H1 (cell line): Measurements from ENCODE around the gene CHMP6. TPM values are rescaled to one million over a fixed set of nuclear protein-coding genes. Genes with fewer than 3 reads are reported as not detected.

ENCODE experiments used
- CTCF ChIA-PET: fragments of 300-600 bp; sonication (Branson Sonifier 250); formaldehyde crosslinking; loops from one replicate; lab custom pipeline; 2021; ENCODE audit not compliant: partially characterized antibody; lab: Charles Lee
- POLR2A ChIA-PET: fragments of 300-600 bp; sonication (Branson Sonifier 250); formaldehyde crosslinking; loops from one replicate; lab custom pipeline; 2021; ENCODE audit warnings: inconsistent platforms; ENCODE audit not compliant: partially characterized antibody; lab: Charles Lee
- DNase-seq, 2 experiments: peaks; one replicate each; pipeline versions ENCODE4 v3.0.0 to v3.0.0-alpha.2; 2010 to 2022; ENCODE audit warnings: low spot score in 2 of 2, low read depth in 1 of 2, mixed read lengths in 1 of 2
- FAIRE-seq: peaks from 2 replicates; lab custom pipeline; 2011; peaks lifted over from hg19 to GRCh38; lab: Jason Lieb, UNC
- H2AFZ ChIP-seq: 2 replicates; pipeline ENCODE4 v1.8.1; 2012; ENCODE audit warnings: low read length, inconsistent platforms
- H2AK5ac ChIP-seq: 2 replicates; pipeline ENCODE4 v1.6.1; 2013; ENCODE audit warnings: low read depth, low read length
- H2BK120ac ChIP-seq: replicated peaks from 2 replicates; pipeline ENCODE3; 2013; ENCODE audit warnings: low read depth, low read length, inconsistent platforms
- H2BK12ac ChIP-seq: 2 replicates; pipeline ENCODE4 v1.6.1; 2013; ENCODE audit warnings: low read depth, low read length
- H2BK15ac ChIP-seq: 2 replicates; pipeline ENCODE4 v1.6.1; 2013; ENCODE audit warnings: low read length
- H2BK20ac ChIP-seq: 2 replicates; pipeline ENCODE4 v1.6.1; 2013; ENCODE audit warnings: low read length
- H2BK5ac ChIP-seq: 2 replicates; pipeline ENCODE4 v1.6.1; 2013; ENCODE audit warnings: low read depth, low read length
- H3K14ac ChIP-seq: 2 replicates; pipeline ENCODE4 v1.6.1; 2013; ENCODE audit warnings: inconsistent platforms; ENCODE audit not compliant: insufficient read length
- H3K18ac ChIP-seq: 2 replicates; pipeline ENCODE4 v1.6.1; 2013; ENCODE audit warnings: low read length; ENCODE audit errors: extremely low read depth
- H3K23ac ChIP-seq: 2 replicates; pipeline ENCODE4 v1.6.1; 2013; ENCODE audit warnings: inconsistent platforms; ENCODE audit not compliant: insufficient read length
- H3K23me2 ChIP-seq: 2 replicates; pipeline ENCODE4 v1.6.1; 2013; ENCODE audit warnings: low read depth, low read length
- H3K27ac ChIP-seq: 2 replicates; pipeline ENCODE4 v1.6.1; 2011; ENCODE audit warnings: low read depth, low read length, inconsistent platforms
- H3K27me3 ChIP-seq, 4 experiments: replicated peaks in 1 of 4; 1 replicate in 1 of 4; 2 replicates in 3 of 4; pipeline versions ENCODE4 v1.6.1 to v1.8.1; 2011 to 2013; ENCODE audit warnings: low read length in 3 of 4, mild to moderate bottlenecking in 3 of 4, inconsistent platforms in 2 of 4, mixed read lengths in 2 of 4, moderate library complexity in 1 of 4; ENCODE audit not compliant: control insufficient read depth in 3 of 4, insufficient read depth in 3 of 4; ENCODE audit errors: extremely low read depth in 1 of 4
- H3K36me3 ChIP-seq, 4 experiments: 2 replicates each; pipeline versions ENCODE4 v1.6.1 to v1.8.1; 2011 to 2013; ENCODE audit warnings: mild to moderate bottlenecking in 4 of 4, low read length in 3 of 4, moderate library complexity in 2 of 4, control low read depth in 1 of 4, inconsistent platforms in 1 of 4; ENCODE audit not compliant: insufficient read depth in 4 of 4, control insufficient read depth in 2 of 4
- H3K4ac ChIP-seq: replicated peaks from 2 replicates; pipeline ENCODE3; 2013; ENCODE audit warnings: low read length, low read depth, mixed read lengths, inconsistent platforms; ENCODE audit not compliant: insufficient read length
- H3K4me1 ChIP-seq, 4 experiments: replicated peaks in 1 of 4; 1 replicate in 1 of 4; 2 replicates in 3 of 4; pipeline versions ENCODE4 v1.6.1 to v1.8.1; 2011 to 2013; ENCODE audit warnings: low read length in 3 of 4, inconsistent platforms in 2 of 4, mixed read lengths in 1 of 4; ENCODE audit not compliant: insufficient read depth in 4 of 4, control insufficient read depth in 3 of 4
- H3K4me2 ChIP-seq, 2 experiments: 2 replicates each; pipeline versions ENCODE4 v1.6.1 to v1.8.1; 2011 to 2013; ENCODE audit warnings: low read depth in 2 of 2, low read length in 2 of 2, control low read depth in 1 of 2, inconsistent platforms in 1 of 2, mild to moderate bottlenecking in 1 of 2; ENCODE audit not compliant: insufficient read depth in 1 of 2
- H3K4me3 ChIP-seq, 4 experiments: fragments of 200-600, 300-600 bp in 1 of 4; sonication (generic), shearing (Covaris generic), sonication (Bioruptor Twin) in 1 of 4; 2 replicates each; pipeline versions ENCODE4 v1.5.1 to v1.8.1; 2011 to 2016; ENCODE audit warnings: low read length in 4 of 4, low read depth in 3 of 4, control low read depth in 2 of 4, inconsistent platforms in 2 of 4, mild to moderate bottlenecking in 2 of 4, mixed read lengths in 1 of 4, moderate library complexity in 1 of 4; ENCODE audit not compliant: insufficient read depth in 2 of 4; ENCODE audit errors: extremely low read depth in 1 of 4
- H3K56ac ChIP-seq: replicated peaks from 2 replicates; pipeline ENCODE3; 2013; ENCODE audit warnings: low read depth, mild to moderate bottlenecking, mixed read lengths, low read length, inconsistent platforms; ENCODE audit not compliant: insufficient read length
- H3K79me1 ChIP-seq: 2 replicates; pipeline ENCODE4 v1.6.1; 2013; ENCODE audit warnings: low read depth, low read length, control low read depth
- H3K79me2 ChIP-seq, 2 experiments: 2 replicates each; pipeline versions ENCODE4 v1.6.1 to v1.8.1; 2012 to 2013; ENCODE audit warnings: low read length in 2 of 2, mild to moderate bottlenecking in 2 of 2, inconsistent platforms in 1 of 2; ENCODE audit not compliant: insufficient read depth in 2 of 2, control insufficient read depth in 1 of 2
- H3K9ac ChIP-seq, 4 experiments: replicated peaks in 1 of 4; 1 replicate in 1 of 4; 2 replicates in 3 of 4; pipeline versions ENCODE4 v1.6.1 to v1.8.1; 2011 to 2013; ENCODE audit warnings: low read depth in 3 of 4, low read length in 3 of 4, control low read depth in 2 of 4, mild to moderate bottlenecking in 2 of 4, moderate library complexity in 2 of 4, inconsistent platforms in 1 of 4; ENCODE audit errors: extremely low read depth in 1 of 4
- H3K9me3 ChIP-seq, 2 experiments: 2 replicates each; pipeline versions ENCODE4 v1.6.1 to v1.8.1; 2012 to 2013; ENCODE audit warnings: mild to moderate bottlenecking in 2 of 2, moderate library complexity in 2 of 2, control low read depth in 1 of 2, inconsistent platforms in 1 of 2, low read depth in 1 of 2, low read length in 1 of 2, mixed read lengths in 1 of 2; ENCODE audit not compliant: insufficient read depth in 2 of 2
- H4K20me1 ChIP-seq, 2 experiments: replicated peaks in 1 of 2; 2 replicates each; pipeline versions ENCODE3 to v1.8.1; 2011 to 2013; ENCODE audit warnings: inconsistent platforms in 2 of 2, low read length in 2 of 2, mild to moderate bottlenecking in 1 of 2; ENCODE audit not compliant: insufficient read depth in 2 of 2, control insufficient read depth in 1 of 2
- H4K5ac ChIP-seq: 2 replicates; pipeline ENCODE4 v1.6.1; 2013; ENCODE audit warnings: low read length, low read depth, mixed read lengths, inconsistent platforms; ENCODE audit not compliant: insufficient read length
- H4K8ac ChIP-seq: 2 replicates; pipeline ENCODE4 v1.8.0; 2013; ENCODE audit warnings: mild to moderate bottlenecking, moderate library complexity, low read length, inconsistent platforms; ENCODE audit not compliant: insufficient read depth; ENCODE audit errors: extremely low read depth
- H4K91ac ChIP-seq: replicated peaks from 2 replicates; pipeline ENCODE3; 2013; ENCODE audit warnings: low read length, mixed read lengths, inconsistent platforms; ENCODE audit not compliant: insufficient read length
- CREB1 ChIP-seq: IDR thresholded peaks from 2 replicates; pipeline ENCODE4 v1.6.1; 2012; ENCODE audit warnings: inconsistent platforms
- GABPA ChIP-seq: IDR thresholded peaks from 2 replicates; pipeline ENCODE4 v1.6.1; 2011; ENCODE audit warnings: mild to moderate bottlenecking, low read length, moderate library complexity, borderline replicate concordance; ENCODE audit not compliant: insufficient read depth
- HDAC6 ChIP-seq: IDR thresholded peaks from one replicate; pipeline ENCODE4 v1.7.1; 2012; ENCODE audit warnings: low read depth, mild to moderate bottlenecking, inconsistent platforms, low read length, moderate library complexity
- JUND ChIP-seq: IDR thresholded peaks from 2 replicates; pipeline ENCODE4 v1.6.1; 2011; ENCODE audit warnings: mild to moderate bottlenecking, improper control_type of control experiment, low read length
- RNF2 ChIP-seq: fragments of 200-900, 300-1000 bp; sonication (generic); IDR thresholded peaks from 2 replicates; pipeline ENCODE4 v1.7.1; 2016; ENCODE audit warnings: borderline replicate concordance, low read depth, mild to moderate bottlenecking, antibody characterized with exemption, low read length; ENCODE audit not compliant: poor library complexity, severe bottlenecking; ENCODE audit errors: missing control alignments
- TAF7 ChIP-seq: optimal IDR thresholded peaks from 2 replicates; pipeline ENCODE3; 2011; ENCODE audit warnings: low read depth, mild to moderate bottlenecking, inconsistent platforms, low read length, moderate library complexity, borderline replicate concordance
- TEAD4 ChIP-seq: IDR thresholded peaks from 2 replicates; pipeline ENCODE4 v1.6.1; 2012; ENCODE audit warnings: low read depth, low read length, inconsistent platforms, mixed read lengths
- WGBS, 2 experiments: shearing (Covaris generic) in 1 of 2; methylation state at CpG; one replicate each; pipeline versions ENCODE4 v1.1.6 to v1.1.7; 2013 to 2015; ENCODE audit warnings: low lambda C conversion rate in 2 of 2, mixed read lengths in 2 of 2, inconsistent platforms in 1 of 2, low coverage in 1 of 2, missing lambda C conversion rate in 1 of 2; ENCODE audit not compliant: insufficient replicate concordance in 2 of 2, insufficient coverage in 1 of 2, insufficient read length in 1 of 2; ENCODE audit errors: extremely low coverage in 1 of 2, missing lambda C conversion rate in 1 of 2; 5-methylcytosine and 5-hydroxymethylcytosine counted together
- polyA plus RNA-seq, 7 experiments: library from polyadenylated mRNA; depleted of rRNA in 3 of 7; stranded (reverse) in 5 of 7; unstranded in 2 of 7; fragments of >200 nt in 5 of 7; fragments of 200-250 nt in 2 of 7; gene quantifications; 1 replicate in 5 of 7; 2 replicates in 1 of 7; 4 replicates in 1 of 7; pipeline versions ENCODE4 v1.2.1 to v1.2.3, GENCODE V29; 2011 to 2013; ENCODE audit warnings: missing spikeins in 2 of 7, mixed read lengths in 2 of 7
- total RNA-seq: library from RNA; stranded (reverse); fragmentation: NEBNext Ultra II Directional; extraction: Animal tissue kit (Norgen Biotek cat#: 25700); gene quantifications from 2 replicates; pipeline ENCODE4 v1.2.1, GENCODE V29; 2021

Gene CHMP6
- total and polyA plus RNA-seq, 2 of the 8 experiments (the other 6 are each of a cell fraction or from before 2014, with no cell fraction given): 15.7 to 24.3 TPM

DNA sequence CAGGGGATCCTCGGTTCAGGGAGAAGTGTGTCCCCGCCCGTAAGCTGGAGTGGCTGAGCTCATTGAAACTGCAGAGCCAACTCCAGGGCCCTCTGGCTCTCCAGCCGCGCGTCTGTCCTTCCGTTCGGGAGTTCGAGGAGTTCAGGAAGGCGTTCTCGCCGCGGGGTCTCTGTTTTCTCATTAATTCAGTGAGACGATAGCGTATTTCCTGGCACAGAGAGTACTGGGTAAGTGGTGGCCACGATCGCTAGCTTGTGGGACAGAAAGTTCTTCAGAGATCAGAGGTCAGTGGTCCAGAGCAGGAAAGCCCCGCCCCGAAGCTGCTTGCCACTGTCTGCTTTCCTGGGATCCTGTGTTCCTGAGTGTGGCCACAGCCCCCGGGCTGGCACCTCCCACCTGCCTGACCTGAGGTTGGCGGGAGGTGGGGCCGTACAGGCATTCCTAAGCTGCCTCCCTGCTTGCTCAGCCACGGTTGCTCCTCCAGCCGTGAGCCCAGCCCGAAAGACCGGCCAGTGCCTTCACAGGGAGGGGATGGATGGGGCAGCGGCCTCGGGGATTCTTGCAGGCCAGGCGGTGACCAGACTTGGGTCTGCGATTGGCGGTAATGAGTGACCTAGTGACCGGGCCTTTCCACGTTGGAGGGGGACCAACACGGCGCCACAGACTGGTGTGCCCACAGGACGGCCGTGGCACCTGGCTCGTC lies 52.2 kb downstream of the CHMP6 start:
- no peak overlapping the region for H3K14ac ChIP-seq
- no peak for FAIRE-seq
- H3K4me3 ChIP-seq: no peak overlapping the region
- H3K79me2 ChIP-seq: peaks cover 0 to 31% of the 10 kb centered on the region in 2 experiments; a peak in 2 of 4 replicates
- POLR2A ChIA-PET: interaction anchor here (2.0 kb wide), 1 partner anchor 10 kb away, joined by 9 read pairs; no protein-coding TSS in a partner anchor
- TF ChIP-seq CREB1 (no peak), HDAC6 (no peak), RNF2 (no peak), JUND (no peak), TAF7 (no peak), TEAD4 (no peak), GABPA (no peak)
- peaks cover 0 to 8% (median 3%) of the 10 kb centered on the region in 4 experiments; a peak in 5 of 7 replicates for H3K4me1 ChIP-seq
- H3K56ac ChIP-seq: no peak overlapping the region
- H3K27me3 ChIP-seq: no peaks in the 10 kb centered on the region
- H4K91ac ChIP-seq: no peak overlapping the region
- WGBS, 2 experiments: 87% methylated on average over 38 of the region's 38 CpGs; no CpG with 5 or more reads in 1 of the 2 experiments
- peak overlapping the region; percentile 6; the same call in 1 of the 2 replicates for H3K18ac ChIP-seq
- H3K27ac ChIP-seq: no peak overlapping the region
- no peak overlapping the region for H3K4ac ChIP-seq
- H3K9ac ChIP-seq: no peak overlapping the region; a peak in 1 of 7 replicates
- H2BK120ac ChIP-seq: no peak overlapping the region
- no peak overlapping the region for H3K4me2 ChIP-seq
- H2AK5ac ChIP-seq: no peak overlapping the region
- no peak overlapping the region for H4K5ac ChIP-seq
- H2BK15ac ChIP-seq: no peak overlapping the region
- no peaks in the 10 kb centered on the region for H3K36me3 ChIP-seq
- DNase-seq: peak in 1 of 2 experiments; percentile 33
- H2BK20ac ChIP-seq: no peak overlapping the region
- H3K23ac ChIP-seq: no peak overlapping the region
- no peak overlapping the region for H2BK5ac ChIP-seq
- peaks cover 2 to 21% of the 10 kb centered on the region in 2 experiments for H4K20me1 ChIP-seq
- H3K79me1 ChIP-seq: peaks cover 24% of the 10 kb centered on the region
- no peak overlapping the region for H2AFZ ChIP-seq
- CTCF ChIA-PET: interaction anchor here (0.9 to 15.3 kb wide), 6 partner anchors 19 to 147 kb away, joined by 3 to 103 read pairs (median 8); no protein-coding TSS in a partner anchor
- H2BK12ac ChIP-seq: no peak overlapping the region
- H4K8ac ChIP-seq: no peak overlapping the region
- H3K9me3 ChIP-seq: no peaks in the 10 kb centered on the region
- no peaks in the 10 kb centered on the region for H3K23me2 ChIP-seq
